Fibroblast of lung (primary cell): ENCODE data around the gene XYLT1.

Experiments
- CTCF ChIP-seq, 2 donors: IDR thresholded peaks in 1 of 2; conservative IDR thresholded peaks in 1 of 2; 1 replicate in 1 of 2; 2 replicates in 1 of 2; pipeline ENCODE4 v1.5.1; 2011 to 2012; ENCODE audit warnings: low read length in 2 of 2, control low read depth in 1 of 2, inconsistent platforms in 1 of 2, low read depth in 1 of 2, mild to moderate bottlenecking in 1 of 2
- EZH2 ChIP-seq: IDR thresholded peaks from 2 replicates; pipeline ENCODE4 v1.5.1; 2012; ENCODE audit warnings: low read length, control low read depth, mild to moderate bottlenecking; ENCODE audit errors: missing control alignments

DNA sequence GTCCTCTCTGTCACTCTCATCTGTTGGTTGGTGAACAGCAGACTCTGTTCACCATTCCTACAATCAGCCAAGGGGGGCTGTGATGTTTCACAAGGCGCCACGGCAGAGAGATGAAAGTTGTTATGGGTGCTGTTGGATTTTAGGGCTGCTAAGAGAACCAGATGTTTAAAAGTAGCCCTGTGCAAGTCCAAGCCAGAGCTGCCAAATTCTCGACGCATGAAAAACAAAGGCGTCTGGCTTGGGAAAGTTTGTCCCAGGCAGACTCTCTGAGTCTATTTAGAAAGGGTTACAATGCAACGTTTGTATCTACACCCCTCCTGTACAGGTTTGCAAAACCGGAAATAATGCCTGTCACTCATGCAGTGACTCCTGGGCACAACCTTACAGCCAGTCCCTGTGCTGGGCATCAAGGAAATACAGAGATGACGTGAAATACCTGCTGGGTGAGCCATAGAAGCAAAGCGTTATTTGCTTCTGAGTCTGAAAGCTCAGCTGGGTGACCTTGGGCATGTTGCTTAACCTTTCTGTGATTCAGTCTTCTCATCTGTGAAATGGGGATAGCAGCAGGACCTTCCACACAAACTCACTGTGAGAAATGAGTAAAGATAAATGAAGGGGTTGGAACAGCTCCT lies 74.8 kb downstream of the XYLT1 start:
- TF ChIP-seq CTCF (conservative IDR thresholded peaks at IDR 0.05 in 1 of 2, IDR thresholded peaks at IDR 0.05 in 1 of 2; ENCODE audit: low read depth in 1 of 2, low read length in 2 of 2) (no peak), EZH2 (no peak)
